Panc1 (cell line): ENCODE measurements around the gene LYRM1.

Experiments used
- POLR2AphosphoS5 ChIP-seq: IDR thresholded peaks from 2 replicates; pipeline ENCODE4 v1.6.1; 2012; ENCODE audit warnings: mild to moderate bottlenecking, low read depth, low read length, moderate library complexity
- SIN3A ChIP-seq: IDR thresholded peaks from 2 replicates; pipeline ENCODE4 v1.6.1; 2012; ENCODE audit warnings: low read depth, mild to moderate bottlenecking, low read length, moderate library complexity, borderline replicate concordance; ENCODE audit not compliant: insufficient read depth
- TF ChIP-seq, protein P1 (sequence below): fragments of 450-650 bp; IDR thresholded peaks from 2 replicates; pipeline ENCODE4 v1.5.1; 2017; ENCODE audit warnings: mild to moderate bottlenecking

DNA sequence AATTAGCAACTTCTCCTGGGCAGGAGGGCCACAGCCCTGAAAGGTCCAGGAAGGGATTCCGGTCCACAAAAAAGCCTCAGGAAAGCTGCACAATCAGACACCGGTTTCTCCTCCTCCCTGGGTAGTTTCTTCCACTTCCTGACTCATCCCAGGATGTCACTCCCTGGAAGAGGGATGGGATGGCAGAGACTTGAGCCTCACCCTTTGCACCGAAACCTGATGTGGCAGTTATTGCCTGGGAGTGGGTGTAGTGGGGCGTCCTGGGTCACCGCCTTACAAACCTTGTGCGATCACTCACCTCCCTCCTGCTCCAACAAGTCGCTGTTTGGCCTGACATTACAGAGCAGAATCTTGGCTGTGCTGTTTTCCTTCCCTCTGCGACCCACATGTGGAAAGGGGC lies 70.8 kb downstream of the LYRM1 start:
- no peak for TF ChIP-seq SIN3A
- TF ChIP-seq, protein P1, sequence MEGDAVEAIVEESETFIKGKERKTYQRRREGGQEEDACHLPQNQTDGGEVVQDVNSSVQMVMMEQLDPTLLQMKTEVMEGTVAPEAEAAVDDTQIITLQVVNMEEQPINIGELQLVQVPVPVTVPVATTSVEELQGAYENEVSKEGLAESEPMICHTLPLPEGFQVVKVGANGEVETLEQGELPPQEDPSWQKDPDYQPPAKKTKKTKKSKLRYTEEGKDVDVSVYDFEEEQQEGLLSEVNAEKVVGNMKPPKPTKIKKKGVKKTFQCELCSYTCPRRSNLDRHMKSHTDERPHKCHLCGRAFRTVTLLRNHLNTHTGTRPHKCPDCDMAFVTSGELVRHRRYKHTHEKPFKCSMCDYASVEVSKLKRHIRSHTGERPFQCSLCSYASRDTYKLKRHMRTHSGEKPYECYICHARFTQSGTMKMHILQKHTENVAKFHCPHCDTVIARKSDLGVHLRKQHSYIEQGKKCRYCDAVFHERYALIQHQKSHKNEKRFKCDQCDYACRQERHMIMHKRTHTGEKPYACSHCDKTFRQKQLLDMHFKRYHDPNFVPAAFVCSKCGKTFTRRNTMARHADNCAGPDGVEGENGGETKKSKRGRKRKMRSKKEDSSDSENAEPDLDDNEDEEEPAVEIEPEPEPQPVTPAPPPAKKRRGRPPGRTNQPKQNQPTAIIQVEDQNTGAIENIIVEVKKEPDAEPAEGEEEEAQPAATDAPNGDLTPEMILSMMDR, result no peak
- TF ChIP-seq POLR2AphosphoS5, result no peak
